Ascending aorta (tissue), 2 donors: ENCODE results near the gene MLLT3. TPM values are rescaled to one million over a fixed set of nuclear protein-coding genes. Genes with fewer than 3 reads are reported as not detected.
"Not testable (repeated sequence)": the region's sequence is repeated elsewhere in the genome, so short reads cannot be mapped to it uniquely, and the experiment has no call there.

ENCODE experiments used
- DNase-seq, 2 donors: peaks; one replicate each; pipeline ENCODE4 v3.0.0-alpha.2; 2019; ENCODE audit warnings: low spot score in 2 of 2
- H3K27ac ChIP-seq, 2 donors: fragments of 200-600 bp; sonication (generic); one replicate each; pipeline ENCODE4 v1.5.1; 2016 to 2017; ENCODE audit warnings: mild to moderate bottlenecking in 1 of 2
- H3K27me3 ChIP-seq: fragments of 200-600 bp; sonication (generic); one replicate; pipeline ENCODE4 v1.5.1; 2017
- H3K36me3 ChIP-seq, 2 donors: fragments of 200-600 bp; sonication (generic); one replicate each; pipeline ENCODE4 v1.5.1; 2016
- H3K4me1 ChIP-seq, 2 donors: fragments of 200-600 bp; sonication (generic); one replicate each; pipeline ENCODE4 v1.5.1; 2016 to 2017; ENCODE audit warnings: mild to moderate bottlenecking in 1 of 2
- H3K4me3 ChIP-seq, 2 donors: fragments of 200-600 bp; sonication (generic); one replicate each; pipeline ENCODE4 v1.5.1; 2016 to 2017; ENCODE audit warnings: mild to moderate bottlenecking in 1 of 2
- H3K9me3 ChIP-seq, 2 donors: fragments of 200-600 bp; sonication (generic); one replicate each; pipeline ENCODE4 v1.5.1; 2016
- CTCF ChIP-seq, 3 experiments: fragments of 200-600 bp in 2 of 3; fragments of 450-650 bp in 1 of 3; sonication (generic) in 2 of 3; IDR thresholded peaks; one replicate each; pipeline ENCODE4 v1.5.1; 2016 to 2019; ENCODE audit warnings: antibody characterized with exemption in 3 of 3, mild to moderate bottlenecking in 1 of 3, moderate library complexity in 1 of 3
- intact Hi-C: fragments of 100-400 bp; cut with DNase I; formaldehyde crosslinking; loops from one replicate; pipeline ENCODE4 v1.15.1; 2023
- total RNA-seq: library from RNA; depleted of rRNA; stranded (reverse); fragments of >200 nt; gene quantifications from one replicate; pipeline ENCODE4 v1.1.0, GENCODE V29; 2016

The MLLT3 gene
- total RNA-seq, 1 donor from 2014 or later, result 16.8 TPM

GRCh38 chr9:20594608-20595007 is 27.7 kb downstream of the MLLT3 start:
- Histone ChIP-seq H3K4me1 (peaks cover 0 to 3% of the 10 kb centered on the region in 2 donors), H3K36me3 (no peaks in the 10 kb centered on the region), H3K27me3 (no peaks in the 10 kb centered on the region), H3K9me3 (no peaks in the 10 kb centered on the region), H3K27ac (no peak overlapping the region), H3K4me3 (no peak overlapping the region)
- intact Hi-C loops, result no loop called here
- no peak for TF ChIP-seq CTCF (IDR thresholded peaks at IDR 0.05)
- no peak for DNase-seq

- peaks cover 0 to 3% of the 10 kb centered on the region in 2 donors for H3K4me1 ChIP-seq
- TF ChIP-seq CTCF (IDR thresholded peaks at IDR 0.05), result no peak
- H3K36me3 ChIP-seq, result no peaks in the 10 kb centered on the region
- no peak overlapping the region for H3K4me3 ChIP-seq
- no peaks in the 10 kb centered on the region for H3K27me3 ChIP-seq
- no peak for DNase-seq
- H3K9me3 ChIP-seq, result no peaks in the 10 kb centered on the region
- intact Hi-C loops, result no loop called here
- no peak overlapping the region for H3K27ac ChIP-seq
Observed at GRCh38 chr9:20593537-20593936, 28.8 kb downstream of the MLLT3 start.

- Histone ChIP-seq H3K4me1 (no peaks in the 10 kb centered on the region), H3K4me3 (no peak overlapping the region), H3K27ac (no peak overlapping the region), H3K9me3 (no peaks in the 10 kb centered on the region), H3K27me3 (no peaks in the 10 kb centered on the region), H3K36me3 (no peaks in the 10 kb centered on the region)
- no peak for TF ChIP-seq CTCF (IDR thresholded peaks at IDR 0.05)
- intact Hi-C loops, result no loop called here
- DNase-seq, result no peak
Observed at GRCh38 chr9:20593105-20593504, 29.2 kb downstream of the MLLT3 start.

- H3K4me3 ChIP-seq, result no peak overlapping the region
- no peaks in the 10 kb centered on the region for H3K4me1 ChIP-seq
- H3K9me3 ChIP-seq, result no peaks in the 10 kb centered on the region
- DNase-seq, result no peak
- intact Hi-C loops, result no loop called here
- no peaks in the 10 kb centered on the region for H3K36me3 ChIP-seq
- no peak overlapping the region for H3K27ac ChIP-seq
- no peak for TF ChIP-seq CTCF (IDR thresholded peaks at IDR 0.05)
- no peaks in the 10 kb centered on the region for H3K27me3 ChIP-seq
Observed at GRCh38 chr9:20592673-20593072, 29.6 kb downstream of the MLLT3 start.

- DNase-seq, result no peak
- Histone ChIP-seq H3K4me1 (no peaks in the 10 kb centered on the region), H3K4me3 (no peak overlapping the region), H3K9me3 (no peaks in the 10 kb centered on the region), H3K27ac (no peak overlapping the region), H3K27me3 (no peaks in the 10 kb centered on the region), H3K36me3 (no peaks in the 10 kb centered on the region)
- TF ChIP-seq CTCF (IDR thresholded peaks at IDR 0.05), result no peak
- intact Hi-C loops, result no loop called here
Observed at GRCh38 chr9:20591223-20591622, 31.1 kb downstream of the MLLT3 start.

- Histone ChIP-seq H3K36me3 (peaks cover 0 to 4% of the 10 kb centered on the region in 2 donors), H3K4me3 (no peak overlapping the region), H3K9me3 (no peaks in the 10 kb centered on the region)
Observed at GRCh38 chr9:20584968-20585643, 37.2 kb downstream of the MLLT3 start.

GRCh38 chr9:20583088-20583487 is 39.2 kb downstream of the MLLT3 start:
- H3K9me3 ChIP-seq, H3K27me3 ChIP-seq, H3K36me3 ChIP-seq, H3K4me3 ChIP-seq, intact Hi-C loops, H3K27ac ChIP-seq, H3K4me1 ChIP-seq, DNase-seq: not testable (repeated sequence)

More at GRCh38 chr9:20584968-20585643, 37.2 kb downstream of the MLLT3 start:
- TF ChIP-seq CTCF (IDR thresholded peaks at IDR 0.05), result no peak
- DNase-seq, result no peak
- intact Hi-C loops, result no loop called here
- no peak overlapping the region for H3K27ac ChIP-seq
- H3K27me3 ChIP-seq, result no peaks in the 10 kb centered on the region
- H3K4me1 ChIP-seq, result no peaks in the 10 kb centered on the region
